ENCODE results near the gene INF2.

INF2 gene

DNA sequence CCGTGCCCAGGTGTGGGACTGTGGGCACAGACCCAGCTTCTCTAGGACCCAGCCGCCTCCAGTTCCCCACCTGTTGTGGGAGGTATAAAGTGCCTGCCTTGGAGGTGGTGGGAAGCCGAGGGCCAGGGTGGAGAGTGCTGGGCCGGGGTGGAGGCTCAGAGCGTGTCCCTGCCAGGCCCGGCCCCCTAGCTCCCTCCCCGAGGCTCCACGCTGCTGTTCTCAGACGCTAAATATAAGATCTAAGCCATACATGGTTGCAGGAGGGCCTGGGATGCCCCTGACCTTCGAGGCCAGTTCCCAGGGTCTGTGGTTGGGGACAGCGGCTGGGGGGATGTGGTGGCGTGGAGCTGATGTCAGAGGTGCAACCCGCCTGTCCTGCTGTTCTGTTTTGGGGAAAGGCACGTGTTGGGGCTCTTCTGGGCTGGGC is 10.8 kb downstream of the INF2 start:
- in situ Hi-C loops (cut with MboI; ENCODE audit: low sequenced_read_pairs): no loop called here

DNA sequence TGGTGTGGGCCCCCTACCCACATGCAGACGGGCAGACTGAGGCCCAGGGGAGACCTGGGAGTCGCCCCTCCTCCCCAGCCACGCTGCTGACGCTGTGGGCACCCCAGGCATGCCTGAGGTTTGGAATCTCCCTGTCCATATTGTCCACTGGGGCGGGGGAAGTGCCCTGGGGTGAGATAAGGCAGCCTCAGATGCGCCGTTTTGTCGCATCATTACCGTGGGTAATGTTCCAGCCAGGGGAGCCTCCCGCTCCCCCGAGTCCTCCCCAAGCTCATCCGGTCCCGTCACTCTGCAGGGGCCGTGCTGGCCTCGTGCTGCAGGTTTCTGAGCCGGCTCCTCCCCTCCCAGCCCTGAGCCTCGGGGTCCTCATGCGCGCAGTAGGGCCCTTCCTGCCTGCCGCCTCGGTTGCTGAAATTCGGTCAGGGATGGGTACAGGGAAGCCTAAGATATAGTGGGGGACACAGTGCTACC is 11.4 kb downstream of the INF2 start:
- in situ Hi-C loops (cut with MboI; ENCODE audit: low sequenced_read_pairs): no loop called here

DNA sequence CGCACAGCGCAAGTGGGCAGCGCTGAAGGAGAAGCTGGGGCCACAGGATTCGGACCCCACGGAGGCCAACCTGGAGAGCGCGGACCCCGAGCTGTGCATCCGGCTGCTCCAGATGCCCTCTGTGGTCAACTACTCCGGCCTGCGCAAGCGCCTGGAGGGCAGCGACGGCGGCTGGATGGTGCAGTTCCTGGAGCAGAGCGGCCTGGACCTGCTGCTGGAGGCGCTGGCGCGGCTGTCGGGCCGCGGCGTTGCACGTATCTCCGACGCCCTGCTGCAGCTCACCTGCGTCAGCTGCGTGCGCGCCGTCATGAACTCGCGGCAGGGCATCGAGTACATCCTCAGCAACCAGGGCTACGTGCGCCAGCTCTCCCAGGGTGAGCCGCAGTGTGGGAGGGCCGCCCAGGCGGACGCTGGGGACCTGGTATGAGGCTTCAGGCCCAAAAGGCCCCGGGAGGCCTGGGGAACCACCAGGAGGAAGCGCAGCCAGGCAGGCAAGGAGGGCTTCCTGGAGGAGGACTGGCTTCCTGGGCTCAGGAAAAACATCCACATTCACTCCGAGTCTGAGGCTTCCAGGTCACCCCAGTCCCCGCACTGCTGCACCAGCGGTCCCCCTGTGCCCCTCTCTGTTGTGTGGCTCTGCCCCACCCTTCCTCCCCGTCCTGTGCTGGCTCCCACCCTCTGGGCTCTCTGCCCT is 12.1 kb downstream of the INF2 start:
- in situ Hi-C loops (cut with MboI; ENCODE audit: low sequenced_read_pairs): no loop called here

DNA sequence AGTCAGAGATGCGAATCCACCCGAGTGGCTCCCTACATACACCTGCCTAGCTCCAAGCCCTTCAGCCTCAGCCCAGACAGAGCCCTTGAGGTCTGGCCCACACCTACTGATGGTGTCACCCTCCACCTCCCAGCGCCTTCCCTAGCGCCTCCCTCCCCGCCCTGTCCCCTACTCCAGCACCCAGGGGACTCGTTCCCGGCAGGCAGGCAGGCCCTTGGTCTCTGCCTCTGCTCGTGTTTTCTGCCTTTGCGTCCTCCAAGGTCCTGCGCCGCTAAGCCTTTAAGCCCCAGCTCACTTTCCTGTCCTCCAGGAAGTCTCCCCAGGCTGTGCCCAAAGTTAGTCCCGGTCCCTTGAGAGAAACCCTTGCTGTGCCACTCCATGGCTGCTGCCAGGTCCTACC is 12.7 kb downstream of the INF2 start:
- in situ Hi-C loops (cut with MboI; ENCODE audit: low sequenced_read_pairs): no loop called here

DNA sequence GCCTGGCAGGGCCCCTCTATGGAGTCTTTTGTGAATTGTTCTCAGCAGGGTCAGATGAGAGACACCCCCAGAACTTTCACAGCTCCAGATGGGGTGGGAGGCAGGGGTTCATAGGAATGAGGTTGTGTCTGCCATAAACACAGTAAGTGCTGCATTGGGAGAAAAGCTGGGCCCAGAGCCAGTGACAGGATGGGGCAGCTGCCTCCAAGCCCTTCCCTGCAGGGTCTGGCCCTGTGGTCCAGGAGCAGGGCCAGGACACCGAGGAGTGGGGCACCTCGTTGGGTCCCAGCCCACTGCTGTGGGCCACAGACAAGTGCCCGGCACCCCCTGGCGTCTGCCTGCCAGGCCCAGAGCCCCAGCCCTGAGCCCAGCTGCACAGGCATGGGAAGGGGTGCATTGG is 13.3 kb downstream of the INF2 start:
- in situ Hi-C loops (cut with MboI; ENCODE audit: low sequenced_read_pairs): no loop called here

DNA sequence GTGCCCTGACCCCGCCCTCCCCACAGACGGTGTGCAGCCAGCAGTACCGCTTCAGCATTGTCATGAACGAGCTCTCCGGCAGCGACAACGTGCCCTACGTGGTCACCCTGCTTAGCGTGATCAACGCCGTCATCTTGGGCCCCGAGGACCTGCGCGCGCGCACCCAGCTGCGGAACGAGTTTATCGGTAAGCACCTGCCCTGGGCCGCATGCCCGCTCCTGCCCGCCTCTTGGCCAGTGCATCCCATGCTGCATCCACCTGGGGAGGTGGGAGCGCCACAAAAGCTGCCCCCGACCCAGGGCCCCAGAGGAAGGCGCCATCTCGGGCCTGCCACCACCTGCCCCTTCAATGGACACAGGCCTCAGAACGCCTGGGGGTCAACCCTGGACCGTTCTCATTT is 13.9 kb downstream of the INF2 start:
- in situ Hi-C loops (cut with MboI; ENCODE audit: low sequenced_read_pairs): no loop called here

DNA sequence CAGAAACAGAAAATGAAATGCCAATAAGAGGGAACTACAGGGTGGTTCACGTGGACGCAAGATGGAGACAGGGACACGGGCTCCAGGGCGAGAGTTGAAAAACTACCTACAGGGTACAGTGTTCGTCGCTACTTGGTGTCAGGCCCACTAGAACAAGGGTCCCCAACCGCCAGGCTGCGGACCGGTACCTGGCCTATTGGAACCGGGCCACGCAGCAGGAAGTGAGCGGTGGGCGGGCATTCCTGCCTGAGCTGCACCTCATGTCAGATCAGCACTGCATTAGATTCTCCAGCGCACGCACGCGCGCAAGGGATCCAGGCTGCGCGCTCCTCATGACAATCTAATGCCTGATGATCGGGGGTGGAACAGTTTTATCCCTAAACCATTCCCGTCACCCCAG is 14.8 kb downstream of the INF2 start:
- in situ Hi-C loops (cut with MboI; ENCODE audit: low sequenced_read_pairs): no loop called here

DNA sequence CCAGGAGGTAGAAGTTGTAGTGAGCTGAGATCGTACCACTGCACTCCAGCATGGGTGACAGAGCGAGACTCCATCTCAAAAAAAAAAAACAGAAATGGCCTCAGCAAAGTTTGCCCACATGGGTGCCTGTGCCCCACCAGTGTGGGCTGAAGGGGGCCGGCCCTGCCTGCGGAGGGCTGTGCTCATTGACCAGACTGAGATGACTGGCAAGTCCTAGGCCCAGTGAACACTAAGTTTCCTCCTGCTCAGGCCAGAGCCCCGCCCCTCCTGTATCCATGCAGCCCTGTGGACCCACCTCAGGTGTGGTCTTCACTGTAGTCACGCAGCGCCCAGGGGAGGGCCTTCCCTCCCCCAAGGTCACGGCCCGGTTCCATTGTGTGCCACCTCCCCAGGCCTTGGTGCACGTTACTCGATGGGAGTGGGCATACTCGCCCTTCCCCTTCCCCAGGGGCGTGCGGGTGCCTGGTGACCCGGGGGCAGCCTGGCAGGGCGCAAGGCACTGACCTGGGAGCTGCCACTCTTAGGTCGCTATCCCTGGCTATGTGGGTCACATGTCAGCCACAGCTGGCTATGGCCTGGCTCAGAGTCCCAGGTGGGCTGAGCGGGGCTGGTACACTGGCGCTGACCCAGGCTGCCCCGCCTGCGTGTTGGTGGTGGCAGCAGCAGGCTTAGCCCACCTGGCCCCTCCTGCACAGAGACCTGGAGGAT is 16.1 kb downstream of the INF2 start:
- in situ Hi-C loops (cut with MboI; ENCODE audit: low sequenced_read_pairs): no loop called here

DNA sequence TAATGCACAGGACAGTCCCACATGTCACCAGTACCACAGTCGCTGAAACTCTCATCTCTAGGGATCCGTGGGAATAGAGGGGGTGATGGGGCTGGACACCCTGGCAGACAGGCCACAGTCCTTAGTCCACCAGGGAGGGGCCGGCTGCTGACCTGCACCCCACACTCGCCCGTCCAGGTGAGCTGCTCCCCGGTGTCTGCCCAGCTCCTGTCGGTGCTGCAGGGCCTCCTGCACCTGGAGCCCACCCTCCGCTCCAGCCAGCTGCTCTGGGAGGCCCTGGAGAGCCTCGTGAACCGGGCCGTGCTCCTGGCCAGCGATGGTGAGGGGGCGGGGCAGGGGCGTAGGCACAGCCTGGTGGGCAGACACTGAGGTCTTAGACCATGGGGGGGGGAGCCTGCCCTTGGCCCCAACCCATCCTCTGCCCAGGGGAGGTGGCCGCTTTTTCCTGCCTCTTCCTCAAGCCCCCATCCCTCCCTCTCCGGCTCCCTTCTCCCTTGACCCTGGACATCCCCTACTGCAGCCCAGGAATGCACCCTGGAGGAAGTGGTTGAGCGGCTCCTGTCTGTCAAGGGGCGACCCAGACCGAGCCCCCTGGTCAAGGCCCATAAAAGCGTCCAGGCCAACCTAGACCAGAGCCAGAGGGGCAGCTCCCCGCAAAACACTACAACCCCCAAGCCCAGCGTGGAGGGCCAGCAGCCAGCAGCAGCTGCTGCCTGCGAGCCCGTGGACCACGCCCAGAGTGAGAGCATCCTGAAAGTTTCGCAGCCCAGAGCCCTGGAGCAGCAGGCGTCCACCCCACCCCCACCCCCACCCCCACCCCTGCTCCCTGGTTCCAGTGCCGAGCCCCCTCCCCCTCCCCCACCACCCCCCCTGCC is 17.6 kb downstream of the INF2 start:
- in situ Hi-C loops (cut with MboI; ENCODE audit: low sequenced_read_pairs): no loop called here

DNA sequence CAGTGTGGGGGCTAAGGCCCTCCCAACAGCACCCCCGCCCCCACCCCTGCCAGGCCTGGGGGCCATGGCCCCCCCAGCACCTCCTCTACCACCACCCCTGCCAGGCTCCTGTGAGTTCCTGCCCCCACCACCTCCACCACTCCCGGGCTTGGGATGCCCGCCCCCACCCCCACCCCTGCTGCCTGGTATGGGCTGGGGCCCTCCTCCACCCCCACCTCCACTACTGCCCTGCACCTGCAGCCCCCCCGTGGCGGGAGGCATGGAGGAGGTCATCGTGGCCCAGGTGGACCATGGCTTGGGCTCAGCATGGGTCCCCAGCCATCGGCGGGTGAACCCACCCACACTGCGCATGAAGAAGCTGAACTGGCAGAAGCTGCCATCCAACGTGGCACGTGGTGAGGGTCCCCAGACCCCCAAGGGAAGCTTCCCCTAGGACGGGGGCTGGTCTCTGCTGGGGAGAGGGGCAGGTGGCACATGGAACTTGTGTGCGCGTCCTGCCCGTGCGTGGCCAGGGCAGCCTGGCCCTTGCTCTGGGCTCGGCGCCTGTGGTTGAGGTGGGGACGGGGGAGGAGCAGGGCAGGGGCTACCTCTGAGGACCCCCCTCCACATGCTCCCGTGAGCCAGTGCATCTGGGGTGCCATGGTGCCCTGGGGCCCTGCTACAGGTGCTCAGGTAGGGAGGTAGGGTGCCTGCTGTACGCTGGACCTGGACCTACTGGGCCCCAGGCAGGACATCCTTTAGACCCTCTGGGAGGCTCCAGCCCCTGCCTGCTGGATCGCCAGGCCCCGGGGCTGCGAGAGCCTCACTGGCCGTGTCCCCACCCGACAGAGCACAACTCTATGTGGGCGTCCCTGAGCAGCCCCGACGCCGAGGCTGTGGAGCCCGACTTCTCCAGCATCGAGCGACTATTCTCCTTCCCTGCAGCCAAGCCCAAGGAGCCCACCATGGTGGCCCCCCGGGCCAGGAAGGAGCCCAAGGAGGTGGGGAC is 18.5 kb downstream of the INF2 start:
- in situ Hi-C loops (cut with MboI; ENCODE audit: low sequenced_read_pairs): no loop called here

DNA sequence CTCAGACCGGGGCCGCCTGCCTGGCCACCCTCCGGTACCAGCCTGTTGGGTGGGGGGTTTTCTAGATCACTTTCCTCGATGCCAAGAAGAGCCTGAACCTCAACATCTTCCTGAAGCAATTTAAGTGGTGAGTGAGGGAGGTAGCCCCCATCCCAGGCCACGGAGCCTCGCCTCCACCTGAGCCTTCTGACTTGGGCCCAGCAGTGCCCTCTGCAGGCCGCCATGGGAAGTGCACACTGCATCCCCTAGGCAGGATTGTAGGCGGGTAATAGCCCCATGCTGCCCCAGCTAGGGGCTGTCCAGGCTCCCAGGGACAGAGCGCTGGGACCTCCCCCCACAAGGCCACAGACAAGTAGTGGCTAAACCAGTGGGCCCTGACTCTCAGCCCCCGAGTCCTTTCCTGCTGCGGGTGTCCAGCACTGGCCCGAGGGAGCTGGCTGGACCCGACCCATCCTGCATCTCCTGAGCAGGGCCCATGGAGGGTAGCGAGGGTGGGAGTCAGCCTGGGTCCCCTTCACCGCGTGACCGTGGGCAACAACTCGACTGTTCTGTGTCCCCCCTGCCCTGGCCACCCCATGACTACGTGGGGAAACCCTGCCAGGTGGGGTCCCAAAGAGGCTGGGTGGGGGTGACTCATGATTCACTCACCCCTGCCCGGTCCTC is 19.3 kb downstream of the INF2 start:
- in situ Hi-C loops (cut with MboI; ENCODE audit: low sequenced_read_pairs): no loop called here

DNA sequence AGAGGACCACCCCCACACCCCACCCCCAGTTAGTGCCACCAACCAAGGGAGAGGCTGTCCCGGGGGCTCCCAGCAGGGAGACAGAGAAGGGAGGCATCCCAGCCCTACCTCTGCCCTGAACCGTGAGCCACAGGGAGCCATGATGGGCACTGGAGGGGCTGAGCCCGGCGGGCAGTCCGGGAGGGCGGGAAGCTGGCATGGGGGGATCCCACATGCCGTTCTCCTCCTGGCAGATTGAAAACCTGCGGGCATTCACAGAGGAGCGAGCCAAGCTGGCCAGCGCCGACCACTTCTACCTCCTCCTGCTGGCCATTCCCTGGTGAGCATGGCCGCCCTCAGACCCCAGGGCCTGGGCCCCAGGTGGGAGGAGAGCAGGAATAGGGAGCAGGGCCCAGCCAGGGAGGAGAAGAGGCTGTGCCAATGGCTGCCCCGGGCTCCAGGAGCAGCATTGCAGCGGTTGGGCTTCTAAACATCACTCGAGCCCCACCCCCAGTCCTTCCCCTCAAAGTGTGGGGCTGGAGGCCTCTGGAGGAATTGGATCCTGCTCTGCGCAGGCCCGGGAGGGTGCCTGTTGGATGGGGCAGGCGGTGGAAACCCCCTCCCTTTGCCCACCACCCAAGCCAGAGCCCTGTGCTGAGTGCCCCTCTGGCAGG is 20.1 kb downstream of the INF2 start:
- in situ Hi-C loops (cut with MboI; ENCODE audit: low sequenced_read_pairs): no loop called here

DNA sequence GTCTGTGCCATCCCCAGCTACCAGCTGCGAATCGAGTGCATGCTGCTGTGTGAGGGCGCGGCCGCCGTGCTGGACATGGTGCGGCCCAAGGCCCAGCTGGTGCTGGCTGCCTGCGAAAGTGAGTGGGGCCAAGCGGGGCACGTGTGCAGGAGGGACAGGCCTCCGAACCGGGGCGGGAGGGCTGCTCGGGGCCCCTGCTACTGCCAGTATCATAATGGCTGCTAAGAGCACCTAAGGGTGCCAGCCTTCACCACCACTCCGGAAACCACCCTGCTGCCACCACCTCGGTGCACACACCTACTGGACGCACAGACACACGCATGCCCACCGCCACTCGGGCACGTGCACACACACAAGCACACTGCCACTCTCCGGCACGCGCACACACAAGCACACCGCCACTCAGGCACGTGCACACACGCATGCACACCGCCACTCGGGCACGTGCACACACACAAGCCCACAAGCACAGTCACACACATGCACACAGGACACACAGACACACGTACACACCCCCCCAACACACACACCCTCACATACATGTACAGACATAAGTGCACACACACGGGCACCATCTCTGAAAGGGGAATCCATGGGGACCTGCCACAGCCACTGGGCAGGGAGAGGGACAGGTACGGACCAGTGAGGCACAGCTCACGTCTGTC is 20.8 kb downstream of the INF2 start:
- in situ Hi-C loops (cut with MboI; ENCODE audit: low sequenced_read_pairs): no loop called here

DNA sequence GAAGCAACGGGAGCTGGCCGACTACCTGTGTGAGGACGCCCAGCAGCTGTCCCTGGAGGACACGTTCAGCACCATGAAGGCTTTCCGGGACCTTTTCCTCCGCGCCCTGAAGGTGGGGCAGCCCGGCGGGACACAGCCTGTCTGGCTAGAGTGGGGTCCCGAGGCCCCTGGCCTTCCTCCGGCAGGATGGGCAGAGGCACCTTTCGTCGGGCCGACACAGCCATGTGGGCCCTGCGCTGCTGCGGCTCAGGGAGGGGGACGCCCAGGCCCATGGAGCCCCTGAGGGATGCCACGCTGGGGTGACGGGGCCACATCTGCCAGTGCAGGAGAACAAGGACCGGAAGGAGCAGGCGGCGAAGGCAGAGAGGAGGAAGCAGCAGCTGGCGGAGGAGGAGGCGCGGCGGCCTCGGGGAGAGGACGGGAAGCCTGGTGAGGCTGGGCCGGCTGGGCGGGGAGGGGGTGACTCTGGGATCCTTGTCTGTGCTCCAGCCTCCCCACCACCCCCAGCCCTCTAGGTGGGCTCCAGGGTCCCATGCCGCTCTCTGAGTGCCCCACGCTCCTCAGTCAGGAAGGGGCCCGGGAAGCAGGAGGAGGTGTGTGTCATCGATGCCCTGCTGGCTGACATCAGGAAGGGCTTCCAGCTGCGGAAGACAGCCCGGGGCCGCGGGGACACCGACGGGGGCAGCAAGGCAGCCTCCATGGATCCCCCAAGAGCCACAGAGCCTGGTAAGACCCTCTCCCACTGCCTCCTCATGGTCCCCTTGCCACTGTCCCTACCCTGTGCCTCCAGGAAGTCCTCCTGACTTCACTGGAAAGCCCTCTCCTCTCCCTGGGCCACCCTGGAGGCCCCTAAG is 23.7 kb downstream of the INF2 start:
- in situ Hi-C loops (cut with MboI; ENCODE audit: low sequenced_read_pairs): no loop called here

DNA sequence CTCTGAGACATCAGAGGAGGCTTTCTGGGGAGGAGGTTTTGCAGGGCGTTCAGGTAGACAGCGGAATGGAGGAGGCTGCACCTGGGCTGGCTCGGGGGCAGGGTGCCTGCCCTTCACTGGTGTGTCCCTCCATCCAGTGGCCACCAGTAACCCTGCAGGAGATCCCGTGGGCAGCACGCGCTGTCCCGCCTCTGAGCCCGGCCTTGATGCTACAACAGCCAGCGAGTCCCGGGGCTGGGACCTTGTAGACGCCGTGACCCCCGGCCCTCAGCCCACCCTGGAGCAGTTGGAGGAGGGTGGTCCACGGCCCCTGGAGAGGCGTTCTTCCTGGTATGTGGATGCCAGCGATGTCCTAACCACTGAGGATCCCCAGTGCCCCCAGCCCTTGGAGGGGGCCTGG is 24.6 kb downstream of the INF2 start:
- in situ Hi-C loops (cut with MboI; ENCODE audit: low sequenced_read_pairs): no loop called here

DNA sequence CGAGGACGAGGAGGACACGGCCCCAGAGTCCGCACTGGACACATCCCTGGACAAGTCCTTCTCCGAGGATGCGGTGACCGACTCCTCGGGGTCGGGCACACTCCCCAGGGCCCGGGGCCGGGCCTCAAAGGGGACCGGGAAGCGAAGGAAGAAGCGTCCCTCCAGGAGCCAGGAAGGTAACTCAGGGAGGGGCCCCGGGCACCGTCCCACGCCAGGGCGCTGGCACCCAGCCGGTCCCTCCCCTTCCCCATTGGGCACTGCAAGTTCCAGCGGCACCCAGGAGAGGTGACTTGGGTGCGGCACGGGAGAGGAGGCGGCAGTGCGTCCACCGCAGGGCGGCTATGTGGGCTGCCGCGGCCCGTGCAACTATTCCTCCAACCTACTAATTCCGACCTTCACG is 25.3 kb downstream of the INF2 start:
- in situ Hi-C loops (cut with MboI; ENCODE audit: low sequenced_read_pairs): no loop called here

DNA sequence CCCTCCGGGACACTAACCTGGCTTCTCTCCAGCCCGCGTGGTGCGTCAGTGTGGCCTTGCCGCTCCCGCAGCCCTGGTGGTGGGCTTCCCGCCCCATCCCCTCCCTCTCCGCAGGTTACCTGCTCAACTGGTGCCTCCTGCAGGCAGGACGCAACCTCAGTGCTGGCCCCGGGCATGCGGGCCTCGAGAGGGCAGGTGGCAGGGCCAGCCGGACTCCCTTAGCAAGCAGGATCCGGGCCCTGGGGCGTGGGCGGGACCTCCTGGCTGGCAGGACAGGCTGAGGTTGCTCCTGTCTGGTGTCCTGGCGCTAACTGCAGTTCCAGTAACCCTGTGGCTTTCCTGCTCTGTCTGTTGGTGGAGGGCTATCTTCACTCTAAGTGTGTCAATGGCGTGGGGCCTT is 26.0 kb downstream of the INF2 start:
- in situ Hi-C loops (cut with MboI; ENCODE audit: low sequenced_read_pairs): no loop called here

DNA sequence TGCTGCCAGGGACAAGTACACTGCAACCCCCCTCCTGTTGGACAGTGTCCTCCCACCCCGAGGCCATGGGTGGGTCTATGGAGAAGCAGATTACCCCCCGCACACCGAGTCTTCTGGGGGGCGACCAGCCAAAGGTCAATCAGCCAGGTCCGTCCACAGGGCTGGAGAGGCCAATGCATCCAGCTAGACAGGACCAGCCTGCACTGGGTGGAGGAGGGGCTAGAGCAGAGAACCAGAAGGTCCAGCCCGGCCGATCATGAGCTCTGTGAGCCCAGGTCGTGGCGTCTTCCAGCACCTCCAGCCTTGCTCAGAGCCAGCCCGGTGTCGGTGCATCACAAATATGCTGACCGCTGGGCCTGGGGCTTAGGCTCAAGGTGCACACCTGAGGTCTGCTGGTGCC is 26.5 kb downstream of the INF2 start:
- in situ Hi-C loops (cut with MboI; ENCODE audit: low sequenced_read_pairs): no loop called here

All from HL-60/S4 (cell line).